Stimulated activated CD4-positive, alpha-beta T cell treated with anti-CD3 and anti-CD28 coated beads, Interleukin-4, amount 100 ng/mL, for 48 hours (primary cell): Measurements from ENCODE around the gene FAM180A.
"Not testable (repeated sequence)": the region's sequence is repeated elsewhere in the genome, so short reads cannot be mapped to it uniquely, and the experiment has no call there.

Experiments
- DNase-seq, 2 donors: peaks; one replicate each; pipeline ENCODE4 v3.0.0-alpha.2; 2020; ENCODE audit warnings: low read depth in 2 of 2

FAM180A gene

DNA sequence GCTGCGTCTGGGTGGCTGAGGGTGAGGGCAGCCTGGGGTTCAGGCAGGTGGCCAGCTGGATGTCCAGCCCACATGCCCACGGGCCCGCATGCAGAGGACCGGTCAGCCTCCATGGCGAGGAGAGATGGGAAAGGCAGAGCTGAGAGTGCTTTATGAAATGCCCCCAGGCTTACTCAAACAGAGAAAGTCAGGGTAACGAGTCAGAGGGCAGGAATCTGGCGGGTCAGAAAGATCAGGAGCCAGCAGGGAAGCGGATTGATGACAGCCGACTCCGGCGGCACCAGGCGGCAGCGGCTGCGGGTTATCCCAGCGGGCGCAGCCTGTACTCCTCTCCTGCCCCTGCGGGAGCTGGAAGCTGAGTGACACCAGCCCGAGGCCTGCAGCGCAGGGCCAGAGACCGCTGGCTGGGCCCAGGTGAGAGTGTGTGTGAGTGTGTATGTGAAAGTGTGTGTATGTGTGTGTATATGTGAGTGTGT, 34.0 kb downstream of the FAM180A start:
- no peak for DNase-seq

DNA sequence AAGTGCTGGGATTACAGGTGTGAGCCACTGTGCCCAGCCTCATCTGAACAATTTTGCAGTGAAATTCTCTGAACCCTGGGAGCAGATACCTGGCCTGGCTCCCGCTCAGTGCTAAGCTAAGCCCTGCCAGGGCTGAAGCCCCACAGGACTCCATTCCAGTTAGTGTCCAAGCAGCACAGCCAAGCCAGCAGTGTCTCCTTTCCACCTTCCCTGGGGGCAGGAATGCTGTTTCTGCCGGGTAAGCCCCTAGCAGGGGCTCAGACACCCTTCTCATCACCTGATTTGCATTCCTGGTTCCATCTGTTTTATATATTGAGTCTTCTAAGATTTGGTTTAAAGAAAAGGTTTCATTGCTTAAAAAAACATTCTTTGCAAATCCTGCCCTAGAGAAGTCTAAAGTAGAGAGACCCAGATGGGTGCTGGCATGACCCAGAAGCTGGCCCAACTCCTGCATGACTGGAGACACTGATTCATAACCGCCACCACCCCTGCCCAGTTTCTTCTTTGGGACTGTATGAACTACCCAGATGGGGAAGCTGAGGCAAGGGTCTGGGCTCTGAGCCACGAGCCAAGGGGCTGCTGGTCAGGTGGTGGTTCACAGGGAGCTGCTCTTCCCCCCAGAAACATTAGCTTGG, 34.7 kb downstream of the FAM180A start:
- DNase-seq, result no peak

DNA sequence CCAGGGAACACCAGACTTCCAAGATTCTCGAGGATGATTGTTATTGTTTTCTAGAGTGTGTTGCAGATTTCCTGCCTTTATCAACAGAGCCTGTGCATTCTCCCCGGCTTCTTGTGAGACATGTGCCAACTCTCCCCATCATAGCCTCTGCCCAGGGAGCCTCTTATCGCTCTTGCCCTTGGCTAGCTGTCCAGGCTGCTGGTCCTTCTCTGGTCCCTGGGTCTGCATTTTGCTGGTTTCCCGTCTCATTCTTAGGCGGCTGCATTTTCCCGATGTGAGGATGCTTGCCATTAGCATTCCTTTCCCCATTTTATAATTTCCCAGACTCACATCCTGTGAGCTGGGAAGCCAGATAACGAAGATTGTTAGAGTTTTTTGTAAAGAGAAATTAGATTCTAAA, 35.8 kb downstream of the FAM180A start:
- DNase-seq, result no peak

DNA sequence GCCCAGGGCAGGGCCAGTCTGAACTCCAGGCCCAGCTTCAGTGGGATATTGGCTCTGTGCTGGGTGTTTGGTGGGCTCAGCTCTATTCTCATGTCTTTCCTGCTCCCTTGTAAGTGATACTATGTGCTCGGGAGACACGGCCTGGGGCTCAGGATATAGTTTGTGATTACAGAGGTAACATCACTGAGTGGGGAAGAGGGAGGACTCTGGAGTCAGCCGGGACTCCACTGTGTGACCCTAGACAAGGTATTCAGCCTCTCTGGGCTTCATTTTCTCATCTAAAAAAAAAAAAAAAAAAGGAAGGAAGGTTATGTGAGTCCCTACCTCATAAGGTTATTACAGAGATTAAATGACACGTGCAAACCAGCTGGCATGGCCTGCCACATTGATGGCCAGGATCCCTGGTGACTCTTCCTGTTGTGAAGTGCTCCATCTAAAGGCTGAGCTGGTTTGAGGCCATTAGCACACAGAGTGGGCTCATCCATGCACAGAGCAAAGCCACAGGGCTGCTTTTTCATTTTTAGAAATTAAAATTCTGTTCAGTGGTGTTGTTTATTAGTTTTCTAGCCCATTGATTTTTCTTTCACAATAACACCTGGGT, 36.3 kb downstream of the FAM180A start:
- no peak for DNase-seq

DNA sequence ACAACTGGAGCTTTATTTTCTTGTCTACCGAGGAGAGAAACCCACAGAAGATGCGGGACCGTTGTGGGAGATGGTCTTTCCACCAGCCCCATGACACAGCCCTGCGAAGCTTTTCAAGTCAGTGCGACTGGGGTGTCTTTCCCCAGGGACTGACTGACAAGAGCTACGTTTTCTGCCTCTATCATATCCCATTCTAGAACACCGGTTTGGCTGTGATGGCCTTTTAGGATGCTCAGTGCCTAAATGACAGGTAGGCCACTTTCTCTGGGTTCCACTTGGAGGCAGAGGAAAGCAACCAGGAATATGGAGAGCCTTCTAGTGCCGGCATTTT, 37.5 kb downstream of the FAM180A start:
- DNase-seq, result no peak

DNA sequence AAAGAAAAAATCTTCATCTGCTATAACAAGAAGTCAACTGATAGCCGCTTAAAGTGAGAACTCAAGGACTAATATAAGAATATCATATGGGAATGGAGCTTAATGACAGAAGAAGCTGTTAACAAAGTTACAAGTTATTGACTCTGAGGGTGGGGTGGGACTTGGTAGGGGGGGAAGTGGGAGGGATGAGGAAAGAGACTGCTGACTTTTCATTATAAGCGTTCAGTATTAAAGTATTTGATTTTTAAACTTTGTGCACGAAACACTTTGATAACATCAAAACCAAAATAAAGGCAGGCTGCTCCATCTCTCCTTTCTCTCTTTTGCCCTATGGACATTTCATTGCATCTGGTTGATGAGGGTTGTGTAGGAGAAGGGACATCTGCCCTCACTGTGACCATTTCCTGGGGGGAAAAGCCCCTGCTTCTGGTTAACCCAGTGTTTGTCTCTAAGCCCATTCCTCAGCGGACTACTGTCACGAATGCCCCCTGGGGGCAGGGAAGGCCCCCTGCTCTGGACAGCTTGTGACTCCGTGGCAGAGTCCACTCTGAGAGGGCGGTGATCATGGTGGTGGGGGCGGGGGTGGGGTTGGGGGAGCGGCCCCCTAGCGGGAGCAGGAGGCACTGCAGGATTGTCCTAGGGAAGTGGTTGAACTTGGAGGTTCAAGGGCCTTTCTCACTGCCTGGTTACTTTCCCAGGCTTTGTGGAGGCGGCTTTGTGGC, 38.0 kb downstream of the FAM180A start:
- peak in 1 of 2 donors; percentile 4 for DNase-seq

DNA sequence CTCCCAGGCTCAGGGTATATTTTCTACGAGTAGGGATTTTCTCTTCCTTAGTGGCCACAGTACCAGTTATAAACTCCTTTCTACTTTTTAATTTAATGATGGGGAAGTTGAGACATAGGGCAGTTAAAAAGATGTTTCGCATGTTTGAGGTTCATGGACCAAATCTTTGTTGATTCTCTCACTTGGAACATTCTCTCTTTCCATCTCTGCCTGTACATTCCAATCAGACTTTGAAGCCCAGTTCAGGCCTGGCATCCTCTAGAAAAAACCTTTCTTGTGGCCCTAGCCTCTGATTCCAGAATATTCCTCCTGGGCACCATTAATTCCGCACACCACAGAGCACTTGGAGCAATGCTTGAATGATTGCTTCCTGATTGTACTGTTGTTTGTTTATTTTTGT, 39.1 kb downstream of the FAM180A start:
- DNase-seq, result no peak

DNA sequence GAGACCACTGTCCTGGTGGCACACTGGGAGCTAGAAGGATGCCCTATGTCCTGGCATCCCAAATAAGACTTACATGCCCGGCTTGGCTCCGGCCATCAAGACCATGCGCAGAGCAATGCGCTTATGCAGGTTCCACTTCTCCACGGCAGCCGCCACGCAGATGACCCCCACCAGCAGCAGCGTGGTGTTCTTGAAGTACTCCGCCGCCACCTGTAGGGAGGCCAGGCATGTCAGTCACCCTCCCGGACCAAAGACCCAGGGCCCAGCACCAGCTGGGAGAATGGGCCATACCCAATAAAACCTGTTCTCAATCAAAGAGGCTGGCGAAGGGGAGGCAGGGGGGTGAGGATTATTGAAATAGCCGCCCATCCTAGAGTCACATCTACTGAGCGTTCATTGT, 40.6 kb downstream of the FAM180A start:
- DNase-seq, result no peak

DNA sequence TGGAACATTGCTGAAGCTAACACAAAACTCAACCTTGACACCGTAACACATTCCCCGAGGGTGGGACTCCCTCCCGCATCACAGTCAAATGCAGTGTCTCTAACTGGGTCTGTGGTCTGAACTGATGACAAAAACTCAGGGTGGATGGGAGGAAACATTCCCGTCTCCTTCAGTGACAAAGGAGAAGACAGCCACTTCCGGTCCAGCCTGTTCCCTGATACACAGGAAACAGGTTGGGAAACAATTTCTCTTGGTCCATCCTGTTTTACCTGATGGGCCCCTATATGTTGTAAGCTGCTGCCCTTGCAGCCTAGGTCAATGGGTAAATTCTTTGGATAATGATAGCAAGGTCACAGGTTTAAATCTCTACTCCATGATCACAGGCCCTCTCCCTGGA, 41.0 kb downstream of the FAM180A start:
- DNase-seq, result no peak

DNA sequence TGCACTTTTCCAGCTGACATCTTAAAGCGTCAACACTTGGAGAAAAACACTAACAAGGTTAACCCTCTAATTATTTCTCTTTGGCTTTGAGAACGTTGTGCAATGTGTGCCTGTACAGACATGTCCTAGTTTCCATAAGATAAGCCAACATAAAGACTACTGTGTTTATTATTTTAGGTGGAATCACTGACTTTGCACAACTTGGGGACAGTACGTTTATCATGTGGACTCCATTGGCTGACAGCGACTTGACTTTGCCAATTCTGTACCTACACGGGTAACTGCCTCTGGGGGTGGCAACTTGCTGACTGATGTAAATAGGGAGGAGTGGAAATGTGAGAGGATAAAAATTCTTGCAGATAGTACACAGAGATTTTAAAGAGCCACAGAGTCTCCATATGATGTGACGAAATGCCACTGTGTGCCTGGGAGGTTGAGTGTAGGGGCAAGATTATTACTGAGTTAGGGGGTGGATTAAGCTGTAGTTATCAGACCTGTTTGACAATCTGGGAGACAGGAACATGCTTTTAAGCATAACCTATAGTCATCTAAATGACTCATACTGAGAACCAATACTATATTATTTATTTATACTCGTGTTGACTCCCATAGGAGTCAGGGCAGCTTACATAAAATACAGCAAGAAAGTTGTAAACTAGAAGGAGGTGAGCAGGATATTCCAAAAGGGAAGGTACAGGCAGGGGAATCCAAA, 41.6 kb downstream of the FAM180A start:
- DNase-seq, result no peak

DNA sequence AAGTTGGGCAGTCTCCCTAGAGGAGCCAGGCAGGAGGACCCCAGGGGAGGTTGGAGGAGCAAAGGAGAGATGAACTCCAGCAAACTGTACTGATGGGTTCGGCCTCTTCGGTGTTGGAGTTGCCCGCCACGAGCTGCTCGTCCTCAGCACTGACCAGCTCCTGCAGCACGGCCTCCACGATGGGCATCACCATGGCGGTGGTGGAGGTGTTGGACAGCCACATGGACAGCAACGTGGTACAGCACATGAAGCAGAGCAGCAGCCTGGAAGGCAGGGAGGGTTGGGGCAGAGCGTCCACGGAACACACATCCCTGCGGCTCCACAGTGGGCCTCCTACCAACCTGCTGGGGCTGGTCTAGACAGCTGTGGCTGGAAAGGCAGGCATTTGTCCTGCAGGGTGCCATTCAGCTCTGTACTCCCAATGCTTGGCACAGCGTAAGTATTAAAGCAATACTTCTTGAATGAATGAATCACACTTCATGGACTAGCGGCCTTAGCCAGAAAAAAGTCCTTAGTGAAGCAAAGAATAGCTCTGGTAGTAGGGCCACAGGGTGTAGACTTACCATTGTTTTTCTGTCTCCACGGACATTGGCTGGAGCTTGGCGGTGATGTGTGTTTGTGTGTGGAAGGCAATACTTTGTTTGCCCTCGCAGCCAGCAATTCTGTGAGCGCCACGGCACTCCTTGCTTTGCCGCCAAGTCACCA, 42.4 kb downstream of the FAM180A start:
- no peak for DNase-seq

DNA sequence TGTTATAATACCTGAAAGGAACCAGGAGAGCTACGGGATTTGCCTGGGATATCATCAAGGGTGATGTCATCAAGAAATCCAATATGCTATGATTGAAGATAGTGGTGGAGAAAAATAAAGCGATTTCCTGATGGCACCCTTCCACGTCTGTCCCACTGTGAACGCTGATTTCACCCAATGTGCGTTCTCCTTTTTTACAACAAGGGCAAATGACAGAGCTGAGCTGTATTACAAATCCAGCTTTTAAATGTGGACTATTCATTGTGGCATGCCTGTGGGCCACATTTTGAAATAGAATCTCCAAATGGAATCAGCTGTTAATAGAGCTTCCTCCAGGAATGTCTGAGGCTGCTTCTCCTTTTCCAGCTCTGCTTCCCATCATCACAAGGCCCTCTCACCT, 43.9 kb downstream of the FAM180A start:
- no peak for DNase-seq

DNA sequence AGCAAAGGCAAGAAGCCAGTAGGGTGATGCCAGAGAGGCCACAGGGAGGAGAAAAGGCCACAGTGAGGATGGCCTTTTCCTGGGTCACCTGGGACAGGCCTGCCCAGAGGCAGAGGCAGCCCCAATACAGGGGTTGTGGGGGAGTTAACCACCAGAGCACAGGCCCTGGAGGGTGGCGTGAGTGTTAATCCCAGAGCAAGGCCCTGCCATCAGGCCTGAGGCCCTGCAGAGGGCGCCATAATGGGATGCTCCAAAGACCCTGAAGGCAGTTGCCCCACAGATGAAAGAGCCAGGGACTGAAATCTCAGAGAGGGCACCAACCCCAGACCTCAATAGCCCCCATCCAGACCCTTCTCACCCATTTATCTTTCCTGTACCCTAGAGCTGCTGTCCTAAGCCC, 44.5 kb downstream of the FAM180A start:
- no peak for DNase-seq

DNA sequence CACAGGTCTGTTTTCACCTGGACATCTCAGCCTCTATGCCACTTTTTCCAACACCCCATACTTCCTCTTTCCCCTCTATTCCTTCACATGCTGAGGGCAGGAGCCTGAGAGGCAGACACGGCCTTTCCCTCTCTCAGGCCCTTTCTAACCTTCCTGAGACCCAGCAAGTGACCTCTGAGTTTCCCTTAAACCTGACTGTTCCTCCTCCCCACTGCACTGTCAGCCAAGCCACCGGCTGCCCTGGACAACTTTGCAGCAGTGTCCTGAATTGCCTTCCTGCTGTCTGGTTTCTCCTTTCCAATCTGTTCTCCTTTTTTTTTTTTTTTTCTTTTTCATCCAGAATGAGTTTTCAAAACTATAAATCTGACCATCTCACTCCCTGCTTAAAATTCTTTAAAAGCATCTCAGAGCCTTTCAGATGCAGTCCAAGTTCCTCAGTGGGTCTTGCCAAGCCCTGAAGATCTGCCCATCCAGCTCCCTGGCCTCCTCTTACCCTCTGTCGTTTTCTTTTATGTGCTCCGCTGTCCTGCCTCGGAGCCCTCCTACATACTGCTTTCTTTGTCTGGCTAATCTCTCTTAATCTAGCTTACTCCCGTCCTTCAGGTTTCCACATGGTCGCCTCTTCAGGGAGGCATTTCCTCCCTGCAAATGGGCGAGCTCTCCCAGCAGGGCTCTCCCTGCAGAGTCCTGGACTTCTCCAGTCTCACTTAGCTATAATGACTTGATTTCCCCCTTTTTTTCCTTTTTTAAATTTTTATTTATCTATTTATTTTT, 51.1 kb downstream of the FAM180A start:
- no peak for DNase-seq

DNA sequence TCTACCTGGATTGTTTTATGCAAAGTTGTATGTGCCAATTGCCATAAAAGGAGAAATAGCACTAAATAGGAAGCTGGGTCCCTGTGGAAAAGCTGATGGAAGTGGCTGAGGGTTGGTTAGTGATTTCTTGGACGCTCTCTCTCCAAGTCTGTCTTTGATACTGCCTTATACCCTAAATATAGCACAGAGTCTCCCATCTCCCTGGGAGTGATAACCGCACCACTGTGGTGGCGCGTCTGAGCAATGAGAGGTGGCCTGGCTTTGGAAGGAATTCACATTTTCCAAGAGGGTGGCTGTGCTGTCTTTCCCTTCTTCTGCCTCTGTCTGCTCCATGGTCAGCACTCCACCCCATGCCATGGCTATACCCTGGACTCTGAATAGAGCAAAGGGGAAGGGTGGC, 55.1 kb downstream of the FAM180A start:
- DNase-seq, result no peak

DNA sequence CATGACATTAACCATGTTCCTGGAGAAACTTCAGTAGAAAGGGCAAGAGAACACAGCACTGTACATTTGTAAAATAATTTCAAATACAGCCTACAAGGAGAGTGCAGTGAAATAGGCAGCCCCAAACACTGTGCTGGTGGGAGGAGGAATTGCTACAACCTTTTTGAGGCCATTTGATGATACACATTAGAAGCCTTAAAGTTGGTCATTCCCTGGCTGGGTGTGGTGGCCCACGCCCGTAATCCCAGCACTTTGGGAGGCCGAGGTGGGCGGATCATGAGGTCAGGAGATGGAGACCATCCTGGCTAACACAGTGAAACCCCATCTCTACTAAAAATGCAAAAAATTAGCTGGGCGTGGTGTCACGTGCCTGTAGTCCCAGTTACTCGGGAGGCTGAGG, 56.0 kb downstream of the FAM180A start:
- DNase-seq, result not testable (repeated sequence)

DNA sequence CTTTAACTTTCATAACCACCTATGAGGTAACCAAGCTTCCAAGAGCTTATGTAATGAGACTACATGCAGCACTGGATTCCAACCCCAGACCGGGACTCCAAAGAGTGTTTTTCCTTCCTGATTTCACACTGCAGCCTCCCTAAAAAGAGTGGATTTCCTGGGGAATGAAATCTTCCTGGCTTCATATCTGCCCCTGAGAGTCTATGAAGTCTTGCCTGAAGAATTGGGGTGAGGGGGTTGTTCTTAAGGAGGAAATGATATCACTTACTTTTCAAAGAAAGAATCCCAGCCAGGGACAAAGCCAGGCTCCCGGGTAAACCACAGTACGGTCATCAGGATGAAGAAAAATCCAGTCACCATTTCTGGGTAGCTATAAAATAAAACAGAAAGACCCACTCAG, 56.6 kb downstream of the FAM180A start:
- DNase-seq, result no peak

DNA sequence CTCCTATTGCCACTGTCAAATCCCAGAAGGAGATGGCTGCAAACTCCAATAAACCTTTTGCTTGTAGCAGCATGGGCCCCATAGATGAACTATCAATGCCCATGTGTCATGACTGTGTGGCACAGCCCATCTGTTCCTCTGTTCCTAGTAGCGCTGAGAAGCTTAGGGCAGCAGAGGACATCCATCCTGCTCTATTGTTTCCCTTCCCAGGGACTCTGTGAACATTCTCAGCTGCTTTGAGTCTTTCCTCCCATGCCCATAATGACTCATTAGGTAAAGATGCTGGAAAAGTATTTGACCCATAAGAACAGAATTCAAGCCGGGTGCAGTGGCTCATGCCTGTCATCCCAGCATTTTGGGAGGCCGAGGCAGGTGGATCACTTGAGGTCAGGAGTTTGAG, 58.0 kb downstream of the FAM180A start:
- no peak for DNase-seq

DNA sequence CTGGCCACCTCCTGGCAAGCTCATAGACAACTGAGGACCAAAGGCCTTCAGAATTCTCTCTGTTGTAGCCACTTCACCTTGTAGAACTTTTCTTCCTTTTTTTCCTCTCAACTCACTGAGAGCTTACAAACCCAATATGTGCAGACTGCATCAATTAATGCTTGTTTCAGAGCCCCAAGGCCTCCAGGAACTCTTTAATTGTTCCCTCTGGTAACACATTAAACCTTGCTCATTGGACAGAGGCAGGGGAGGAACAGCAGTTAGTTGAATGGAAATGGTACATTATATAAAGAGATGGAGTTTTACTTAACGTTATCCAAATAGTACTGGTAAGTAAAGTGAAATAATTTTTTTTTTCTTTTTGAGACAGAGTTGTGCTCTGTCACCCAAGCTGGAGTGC, 61.1 kb downstream of the FAM180A start:
- no peak for DNase-seq

DNA sequence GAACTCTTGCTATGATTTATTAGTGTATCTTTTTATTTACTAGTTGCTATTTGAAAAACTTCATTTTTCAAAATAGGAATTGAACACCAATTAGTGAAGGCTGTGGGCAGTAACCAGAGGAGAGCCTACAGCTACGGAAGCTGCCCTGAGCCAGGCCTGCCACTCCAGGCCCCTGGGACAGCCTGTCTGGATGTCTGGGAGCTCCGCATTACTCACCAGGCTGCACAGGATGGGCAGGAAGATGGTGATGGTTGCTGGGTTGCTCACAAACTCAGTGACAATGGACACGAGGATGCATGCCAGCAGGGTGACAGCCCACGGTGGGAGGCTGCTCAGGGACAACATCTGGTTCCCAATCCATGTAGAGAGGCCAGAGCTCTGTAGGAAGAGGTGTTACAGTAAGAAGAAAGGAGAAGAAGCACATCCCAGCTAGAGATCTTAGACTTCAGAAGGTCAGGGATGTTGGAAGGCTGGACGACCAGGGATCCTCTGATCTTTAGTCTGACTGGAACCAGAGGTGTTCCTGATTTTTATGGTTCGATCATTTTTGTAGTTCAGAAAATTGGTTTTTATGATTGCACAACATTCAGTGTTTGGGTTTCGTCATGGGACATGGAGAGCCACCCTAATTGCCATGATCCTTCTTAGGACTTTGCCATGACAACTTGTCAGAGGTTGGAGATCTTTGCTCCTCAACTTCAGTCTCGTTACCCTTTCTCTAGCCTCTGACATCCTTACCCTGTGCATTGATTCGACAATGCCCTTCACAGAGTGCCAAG, 63.1 kb downstream of the FAM180A start:
- no peak for DNase-seq

DNA sequence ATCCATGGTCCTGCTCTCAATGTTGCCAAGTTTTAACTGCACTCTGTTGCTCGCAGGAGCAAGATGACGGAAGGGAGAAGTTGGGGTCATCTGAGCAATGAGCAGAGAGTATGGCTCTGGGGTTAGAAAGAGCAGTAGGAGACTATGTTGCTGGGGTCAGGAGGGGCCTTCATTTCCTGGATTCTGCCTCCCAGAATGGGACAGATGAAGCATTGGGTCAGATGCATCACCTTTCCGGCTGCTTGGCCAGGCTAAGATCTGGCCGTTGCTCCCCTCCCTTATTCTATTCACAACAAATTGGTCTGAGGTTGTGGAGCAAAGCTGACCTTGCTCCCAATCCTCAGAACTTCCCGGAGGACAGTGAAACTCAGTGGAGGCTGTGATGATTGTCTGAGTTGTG, 63.9 kb downstream of the FAM180A start:
- DNase-seq, result no peak
